ENCODE data around the gene FBXO30. TPM values are rescaled to one million over a fixed set of nuclear protein-coding genes. Genes with fewer than 3 reads are reported as not detected.

The FBXO30 gene
- total RNA-seq, result 4.1 TPM
- 1 to 10 TPM in 3 of 4 donors, under 1 TPM in 1; 0.99 to 1.8 (median 1.3) TPM for polyA plus RNA-seq

GRCh38 chr6:145814501-145815308 lies at the start of gene FBXO30:
FBXO30 (minus strand) TSS chr6:145814795; CDS start chr6:145806405, 8,390 bp downstream.
- Mint-ChIP-seq H3K36me3 (no peaks in the 10 kb centered on the region), H3K9me3 (no peaks in the 10 kb centered on the region), H3K27ac (peak within 1 kb of the TSS; percentile 90 to 96 (median 95)), H3K27me3 (no peaks in the 10 kb centered on the region), H3K4me1 (peaks cover 33 to 59% (median 47%) of the 10 kb centered on the region in 4 donors), H3K4me3 (peak within 1 kb of the TSS; percentile 91 to 99 (median 94))
- Histone ChIP-seq H3K9me3 (ENCODE audit: control insufficient read depth in 2 of 2, low read length in 2 of 2) (no peaks in the 10 kb centered on the region), H3K4me3 (ENCODE audit: low read depth, low read length) (peak within 1 kb of the TSS; percentile 92), H3K4me1 (ENCODE audit: control insufficient read depth, insufficient read depth, low read length, poor library complexity, severe bottlenecking) (peaks cover 27% of the 10 kb centered on the region), H3K27ac (ENCODE audit: insufficient read depth, low read length, poor library complexity, severe bottlenecking) (peak within 1 kb of the TSS; percentile 83), H3K27me3 (ENCODE audit: control insufficient read depth, insufficient read depth, low read length) (no peaks in the 10 kb centered on the region), H3K36me3 (ENCODE audit: control insufficient read depth, insufficient read depth, low read length) (no peaks in the 10 kb centered on the region)
- DNase-seq (peak; percentile 83 to 93 (median 88)), ATAC-seq (ENCODE audit: low read depth in 2 of 2) (peak; percentile 92 to 94)

- Mint-ChIP-seq H3K36me3 (peaks cover 3% of the 10 kb centered on the region), H3K4me1 (peaks cover 23 to 45% (median 35%) of the 10 kb centered on the region in 4 donors), H3K4me3 (peak overlapping the region in 1 of 4 donors; percentile 51), H3K9me3 (peaks cover 0 to 6% (median 0%) of the 10 kb centered on the region in 7 donors), H3K27me3 (no peaks in the 10 kb centered on the region), H3K27ac (no peak overlapping the region)
- peaks cover 33% of the 10 kb centered on the region for H3K4me1 ChIP-seq (ENCODE audit: control insufficient read depth, insufficient read depth, low read length, poor library complexity, severe bottlenecking)
- H3K27me3 ChIP-seq (ENCODE audit: control insufficient read depth, insufficient read depth, low read length), result no peaks in the 10 kb centered on the region
- DNase-seq (no peak), ATAC-seq (ENCODE audit: low read depth in 2 of 2) (no peak)
- no peaks in the 10 kb centered on the region for H3K9me3 ChIP-seq (ENCODE audit: control insufficient read depth in 2 of 2, low read length in 2 of 2)
- H3K4me3 ChIP-seq (ENCODE audit: low read depth, low read length), result no peak overlapping the region
- no peak overlapping the region for H3K27ac ChIP-seq (ENCODE audit: insufficient read depth, low read length, poor library complexity, severe bottlenecking)
- H3K36me3 ChIP-seq (ENCODE audit: control insufficient read depth, insufficient read depth, low read length), result no peaks in the 10 kb centered on the region
Measured at GRCh38 chr6:145863988-145864616, 49.5 kb upstream of the FBXO30 start.

- H3K36me3 ChIP-seq (ENCODE audit: control insufficient read depth, insufficient read depth, low read length), result no peaks in the 10 kb centered on the region
- no peak overlapping the region for H3K4me3 ChIP-seq (ENCODE audit: low read depth, low read length)
- no peaks in the 10 kb centered on the region for H3K9me3 ChIP-seq (ENCODE audit: control insufficient read depth in 2 of 2, low read length in 2 of 2)
- Mint-ChIP-seq H3K27ac (peak overlapping the region in 2 of 3 donors; percentile 27 to 74), H3K9me3 (peaks cover 0 to 6% (median 0%) of the 10 kb centered on the region in 7 donors), H3K4me1 (peaks cover 21 to 41% (median 33%) of the 10 kb centered on the region in 4 donors), H3K36me3 (peaks cover 5% of the 10 kb centered on the region), H3K27me3 (no peaks in the 10 kb centered on the region), H3K4me3 (peak overlapping the region in 1 of 4 donors; percentile 40)
- ATAC-seq (ENCODE audit: low read depth in 2 of 2), result no peak
- no peaks in the 10 kb centered on the region for H3K27me3 ChIP-seq (ENCODE audit: control insufficient read depth, insufficient read depth, low read length)
- H3K4me1 ChIP-seq (ENCODE audit: control insufficient read depth, insufficient read depth, low read length, poor library complexity, severe bottlenecking), result peaks cover 33% of the 10 kb centered on the region
- H3K27ac ChIP-seq (ENCODE audit: insufficient read depth, low read length, poor library complexity, severe bottlenecking), result no peak overlapping the region
- no peak for DNase-seq
Measured at GRCh38 chr6:145863366-145863765, 48.8 kb upstream of the FBXO30 start.

DNA sequence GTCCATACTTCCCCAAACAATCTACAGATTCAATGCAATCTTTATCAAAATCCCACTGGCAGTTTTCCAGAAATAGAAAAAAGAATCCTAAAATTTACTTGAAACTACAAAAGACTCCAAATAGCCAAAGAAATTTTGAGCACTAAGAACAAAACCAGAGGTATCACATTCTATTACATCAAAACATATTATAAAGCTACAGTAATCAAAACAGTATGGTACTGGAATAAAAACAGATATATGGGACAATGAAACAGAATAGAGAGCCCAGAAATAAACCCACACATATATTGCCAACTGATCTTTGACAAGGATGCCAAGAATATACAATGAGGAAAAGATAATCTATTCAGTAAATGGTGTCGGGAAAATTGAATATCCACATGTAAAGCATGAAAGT lies 46.0 kb upstream of the FBXO30 start:
- H3K4me1 Mint-ChIP-seq, result peaks cover 5 to 14% (median 10%) of the 10 kb centered on the region in 4 donors
- H3K27ac Mint-ChIP-seq, result no peak overlapping the region

DNA sequence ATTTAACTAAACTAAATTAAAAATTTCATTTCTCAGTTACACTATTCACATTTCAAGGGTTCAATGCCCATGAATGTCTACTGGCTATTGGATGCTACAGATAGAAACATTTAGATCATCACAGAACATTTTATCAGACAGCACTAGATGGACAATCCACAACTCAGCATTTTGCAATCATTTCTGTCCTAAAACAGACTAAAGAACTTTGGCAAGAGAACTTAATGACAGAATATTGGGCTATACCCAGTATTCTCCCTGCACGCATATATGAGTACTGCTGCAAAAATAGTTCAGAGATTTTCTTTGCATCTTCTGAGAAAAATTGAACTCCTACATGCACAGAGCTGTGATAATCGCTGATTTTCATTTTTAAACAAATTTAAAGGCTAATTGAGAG lies 36.1 kb upstream of the FBXO30 start:
- ATAC-seq (ENCODE audit: low read depth in 2 of 2) (no peak), DNase-seq (no peak)
- no peak overlapping the region for H3K27ac ChIP-seq (ENCODE audit: insufficient read depth, low read length, poor library complexity, severe bottlenecking)
- Mint-ChIP-seq H3K36me3 (peaks cover 15% of the 10 kb centered on the region), H3K27me3 (no peaks in the 10 kb centered on the region), H3K4me1 (no peaks in the 10 kb centered on the region), H3K27ac (no peak overlapping the region), H3K4me3 (no peak overlapping the region), H3K9me3 (peaks cover 0 to 6% (median 0%) of the 10 kb centered on the region in 7 donors)
- H3K9me3 ChIP-seq (ENCODE audit: control insufficient read depth in 2 of 2, low read length in 2 of 2), result no peaks in the 10 kb centered on the region
- H3K4me3 ChIP-seq (ENCODE audit: low read depth, low read length), result no peak overlapping the region
- no peaks in the 10 kb centered on the region for H3K36me3 ChIP-seq (ENCODE audit: control insufficient read depth, insufficient read depth, low read length)
- no peaks in the 10 kb centered on the region for H3K27me3 ChIP-seq (ENCODE audit: control insufficient read depth, insufficient read depth, low read length)
- no peaks in the 10 kb centered on the region for H3K4me1 ChIP-seq (ENCODE audit: control insufficient read depth, insufficient read depth, low read length, poor library complexity, severe bottlenecking)

More for the DNA sequence above, 46.0 kb upstream of the FBXO30 start:
- Histone ChIP-seq H3K4me1 (ENCODE audit: control insufficient read depth, insufficient read depth, low read length, poor library complexity, severe bottlenecking) (peaks cover 8% of the 10 kb centered on the region), H3K9me3 (ENCODE audit: control insufficient read depth in 2 of 2, low read length in 2 of 2) (no peaks in the 10 kb centered on the region), H3K4me3 (ENCODE audit: low read depth, low read length) (no peak overlapping the region), H3K36me3 (ENCODE audit: control insufficient read depth, insufficient read depth, low read length) (no peaks in the 10 kb centered on the region), H3K27ac (ENCODE audit: insufficient read depth, low read length, poor library complexity, severe bottlenecking) (no peak overlapping the region), H3K27me3 (ENCODE audit: control insufficient read depth, insufficient read depth, low read length) (no peaks in the 10 kb centered on the region)
- Mint-ChIP-seq H3K4me3 (peak overlapping the region in 1 of 4 donors; percentile 63), H3K27me3 (no peaks in the 10 kb centered on the region), H3K36me3 (peaks cover 7% of the 10 kb centered on the region), H3K9me3 (peaks cover 0 to 6% (median 1%) of the 10 kb centered on the region in 7 donors)
- ATAC-seq (ENCODE audit: low read depth in 2 of 2) (no peak), DNase-seq (no peak)

- H3K27ac ChIP-seq (ENCODE audit: insufficient read depth, low read length, poor library complexity, severe bottlenecking), result no peak overlapping the region
- H3K9me3 ChIP-seq (ENCODE audit: control insufficient read depth in 2 of 2, low read length in 2 of 2), result no peaks in the 10 kb centered on the region
- no peak overlapping the region for H3K4me3 ChIP-seq (ENCODE audit: low read depth, low read length)
- H3K27me3 ChIP-seq (ENCODE audit: control insufficient read depth, insufficient read depth, low read length), result no peaks in the 10 kb centered on the region
- no peak overlapping the region for H3K4me3 Mint-ChIP-seq
- peaks cover 0 to 6% (median 0%) of the 10 kb centered on the region in 7 donors for H3K9me3 Mint-ChIP-seq
- DNase-seq (no peak), ATAC-seq (ENCODE audit: low read depth in 2 of 2) (no peak)
- no peak overlapping the region for H3K27ac Mint-ChIP-seq
- H3K27me3 Mint-ChIP-seq, result no peaks in the 10 kb centered on the region
- no peaks in the 10 kb centered on the region for H3K4me1 ChIP-seq (ENCODE audit: control insufficient read depth, insufficient read depth, low read length, poor library complexity, severe bottlenecking)
- peaks cover 15% of the 10 kb centered on the region for H3K36me3 Mint-ChIP-seq
- H3K36me3 ChIP-seq (ENCODE audit: control insufficient read depth, insufficient read depth, low read length), result no peaks in the 10 kb centered on the region
- no peaks in the 10 kb centered on the region for H3K4me1 Mint-ChIP-seq
Measured at GRCh38 chr6:145848541-145848940, 33.9 kb upstream of the FBXO30 start.

DNA sequence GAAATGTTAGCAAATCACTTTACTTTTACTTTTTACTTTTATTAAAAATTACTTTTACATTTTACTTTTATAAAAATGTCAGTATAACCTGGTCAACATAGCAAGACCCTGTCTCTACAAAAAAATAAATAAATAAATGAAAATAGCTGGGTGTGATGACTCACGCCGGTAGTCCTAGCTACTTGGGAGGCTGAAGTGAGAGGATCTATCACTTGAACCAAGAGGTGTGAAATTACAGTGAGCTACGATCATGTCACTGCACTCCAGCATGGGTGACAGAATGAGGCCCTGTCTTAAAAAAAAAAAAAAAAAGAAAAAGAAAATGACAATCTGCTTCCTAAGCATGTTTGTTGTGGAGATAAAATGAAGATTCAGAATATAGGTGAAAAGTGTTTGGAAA lies 31.0 kb upstream of the FBXO30 start:
- no peak overlapping the region for H3K27ac ChIP-seq (ENCODE audit: insufficient read depth, low read length, poor library complexity, severe bottlenecking)
- H3K9me3 ChIP-seq (ENCODE audit: control insufficient read depth in 2 of 2, low read length in 2 of 2), result no peaks in the 10 kb centered on the region
- no peaks in the 10 kb centered on the region for H3K4me1 ChIP-seq (ENCODE audit: control insufficient read depth, insufficient read depth, low read length, poor library complexity, severe bottlenecking)
- Mint-ChIP-seq H3K27me3 (no peaks in the 10 kb centered on the region), H3K4me3 (no peak overlapping the region), H3K4me1 (no peaks in the 10 kb centered on the region), H3K36me3 (peaks cover 19% of the 10 kb centered on the region), H3K27ac (peak overlapping the region in 1 of 3 donors; percentile 57), H3K9me3 (peaks cover 0 to 5% (median 0%) of the 10 kb centered on the region in 7 donors)
- H3K4me3 ChIP-seq (ENCODE audit: low read depth, low read length), result no peak overlapping the region
- DNase-seq (no peak), ATAC-seq (ENCODE audit: low read depth in 2 of 2) (no peak)
- no peaks in the 10 kb centered on the region for H3K36me3 ChIP-seq (ENCODE audit: control insufficient read depth, insufficient read depth, low read length)
- H3K27me3 ChIP-seq (ENCODE audit: control insufficient read depth, insufficient read depth, low read length), result no peaks in the 10 kb centered on the region
